ENCODE results near the gene GULP1.

The GULP1 gene

GRCh38 chr2:188327518-188328213 lies 36.0 kb downstream of the GULP1 start:
- no peak overlapping the region for H3K4me3 ChIP-seq (ENCODE audit: low read depth, low read length)
- no peak for DNase-seq (ENCODE audit: low read depth)
- TF ChIP-seq CTCF (IDR thresholded peaks at IDR 0.05; ENCODE audit: low read depth, low read length, missing control alignments): no peak
- in situ Hi-C loops (cut with HindIII; ENCODE audit: low sequenced_read_pairs): no loop called here

- in situ Hi-C loops (cut with HindIII; ENCODE audit: low sequenced_read_pairs): no loop called here
- no peak for TF ChIP-seq CTCF (IDR thresholded peaks at IDR 0.05; ENCODE audit: low read depth, low read length, missing control alignments)
- no peak for DNase-seq (ENCODE audit: low read depth)
These were observed 36.7 kb downstream of the GULP1 start for GRCh38 chr2:188328419-188328818.

DNA sequence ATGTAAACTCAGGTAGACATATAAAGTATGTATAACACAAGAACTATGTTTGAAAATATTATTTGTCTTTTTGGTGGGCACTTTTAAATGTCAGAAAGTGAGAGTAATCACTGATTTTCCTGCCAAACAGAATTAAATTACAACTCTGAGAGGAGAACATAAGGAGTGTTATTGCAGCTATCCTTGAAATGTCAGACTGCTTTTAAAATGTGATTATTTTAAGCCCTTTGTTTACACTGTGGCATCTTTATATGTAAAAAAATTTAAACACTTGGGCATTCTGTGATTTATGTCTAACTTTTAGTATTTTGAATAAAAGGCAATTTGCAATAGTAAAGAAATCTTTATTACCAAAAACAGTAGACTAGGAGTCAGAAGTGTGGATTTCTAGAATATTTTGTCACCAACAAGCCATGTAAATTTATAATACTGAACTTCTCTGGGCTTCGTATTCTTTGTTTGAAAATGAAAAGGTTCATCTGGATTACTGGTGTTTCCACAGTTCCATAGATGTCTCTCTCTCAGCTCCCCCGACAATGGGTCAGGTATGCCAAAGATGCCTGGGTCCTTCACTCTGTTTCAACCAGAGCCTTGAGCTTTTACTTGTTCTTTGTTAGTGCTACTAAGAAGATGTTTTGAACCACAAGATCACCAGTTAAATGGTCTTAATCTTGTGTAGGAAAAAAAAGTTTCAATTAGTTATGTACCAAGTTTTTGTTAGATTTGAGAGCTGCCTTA lies 38.8 kb downstream of the GULP1 start:
- H3K4me3 ChIP-seq (ENCODE audit: low read depth, low read length): no peak overlapping the region
- no peak for DNase-seq (ENCODE audit: low read depth)
- no peak for TF ChIP-seq CTCF (IDR thresholded peaks at IDR 0.05; ENCODE audit: low read depth, low read length, missing control alignments)
- in situ Hi-C loops (cut with HindIII; ENCODE audit: low sequenced_read_pairs): no loop called here

More at GRCh38 chr2:188328419-188328818, 36.7 kb downstream of the GULP1 start:
- H3K4me3 ChIP-seq (ENCODE audit: low read depth, low read length): no peak overlapping the region

- TF ChIP-seq CTCF (IDR thresholded peaks at IDR 0.05; ENCODE audit: low read depth, low read length, missing control alignments): no peak
- no peak overlapping the region for H3K4me3 ChIP-seq (ENCODE audit: low read depth, low read length)
- DNase-seq (ENCODE audit: low read depth): no peak
- in situ Hi-C loops (cut with HindIII; ENCODE audit: low sequenced_read_pairs): no loop called here
These were observed 40.9 kb downstream of the GULP1 start for GRCh38 chr2:188332619-188333018.

- DNase-seq (ENCODE audit: low read depth): no peak
- no peak overlapping the region for H3K4me3 ChIP-seq (ENCODE audit: low read depth, low read length)
- TF ChIP-seq CTCF (IDR thresholded peaks at IDR 0.05; ENCODE audit: low read depth, low read length, missing control alignments): no peak
- in situ Hi-C loops (cut with HindIII; ENCODE audit: low sequenced_read_pairs): no loop called here
These were observed 42.3 kb downstream of the GULP1 start for GRCh38 chr2:188333751-188334524.

DNA sequence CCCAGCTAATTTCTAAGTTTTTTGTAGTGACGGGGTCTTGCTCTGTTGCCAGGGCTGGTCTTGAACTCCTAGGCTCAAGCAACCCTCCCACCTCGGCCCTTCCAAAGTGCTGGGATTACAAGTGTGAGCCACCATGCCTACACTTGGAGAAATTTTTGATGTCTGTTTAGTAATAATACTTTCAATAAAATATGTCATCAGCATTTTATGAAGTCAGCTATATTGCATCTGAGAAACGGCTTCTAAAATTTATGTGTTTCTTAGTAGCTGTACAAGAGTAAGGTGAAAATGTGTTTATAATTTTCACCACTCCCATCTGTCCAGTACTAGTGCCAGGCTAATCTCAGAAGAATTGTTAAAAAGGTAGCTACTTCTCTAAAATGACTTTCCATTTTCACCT lies 46.8 kb downstream of the GULP1 start:
- in situ Hi-C loops (cut with HindIII; ENCODE audit: low sequenced_read_pairs): no loop called here
- no peak for DNase-seq (ENCODE audit: low read depth)
- no peak overlapping the region for H3K4me3 ChIP-seq (ENCODE audit: low read depth, low read length)
- TF ChIP-seq CTCF (IDR thresholded peaks at IDR 0.05; ENCODE audit: low read depth, low read length, missing control alignments): no peak

Measured in astrocyte of the cerebellum (primary cell).